ENCODE results near the gene ZIC5.

DNA sequence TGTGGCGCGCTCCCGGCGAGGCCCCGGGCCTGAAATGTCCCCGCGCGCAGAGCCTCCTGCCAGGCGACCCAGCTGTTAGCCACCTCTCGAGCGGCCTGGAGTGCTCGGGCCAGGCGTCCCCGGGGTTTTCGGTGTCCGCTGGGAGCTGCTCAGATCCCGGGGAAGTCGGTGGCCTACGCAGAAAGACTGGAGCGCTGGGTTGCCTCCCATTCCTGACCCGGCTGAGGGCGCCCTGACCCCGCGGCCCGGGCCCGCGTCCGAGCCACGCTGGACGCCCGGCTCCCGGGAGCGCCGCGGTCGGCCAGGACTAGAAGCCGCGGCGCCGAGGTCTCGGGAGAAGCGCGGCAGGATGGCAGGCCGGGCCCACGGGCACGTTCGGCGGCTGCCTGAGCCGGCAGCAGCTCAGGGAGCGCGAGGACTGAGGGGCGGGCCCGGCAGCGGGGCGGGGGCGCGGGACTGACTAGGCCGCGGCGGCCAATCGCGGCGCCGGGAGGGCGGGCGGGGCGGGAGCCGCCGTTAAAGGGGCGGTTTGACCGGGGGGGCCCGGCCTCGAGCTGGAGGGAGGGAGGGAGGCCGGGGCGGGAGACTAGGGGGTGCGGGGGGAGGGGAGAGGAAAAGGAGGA lies 8.7 kb upstream of the ZIC5 start:
- TF ChIP-seq EP300 (IDR thresholded peaks at IDR 0.05) (no peak), POLR2A (IDR thresholded peaks at IDR 0.05) (no peak)
